Measurements from ENCODE around the gene SLA2. TPM values are rescaled to one million over a fixed set of nuclear protein-coding genes. Genes with fewer than 3 reads are reported as not detected.
"Not testable (repeated sequence)": the region's sequence is repeated elsewhere in the genome, so short reads cannot be mapped to it uniquely, and the experiment has no call there.

The SLA2 gene
- total RNA-seq, 1 experiment from 2014 or later: not detected

- Mint-ChIP-seq H3K27me3 (ENCODE audit: insufficient read depth, unreplicated experiment) (no peaks in the 10 kb centered on the region), H3K27ac (ENCODE audit: low read depth, unreplicated experiment) (no peak overlapping the region), H3K36me3 (ENCODE audit: insufficient read depth, unreplicated experiment) (no peaks in the 10 kb centered on the region), H3K4me3 (ENCODE audit: unreplicated experiment) (no peak overlapping the region), H3K4me1 (ENCODE audit: insufficient read depth, unreplicated experiment) (no peaks in the 10 kb centered on the region), H3K9me3 (ENCODE audit: unreplicated experiment) (no peaks in the 10 kb centered on the region)
- no TSS peak for BruUV-seq (replicated peaks)
- intact Hi-C loops (cut with micrococcal nuclease): no loop called here
- ChIA-PET POLR2A (interaction anchor here (1.1 to 1.2 kb wide), 2 partner anchors 21 to 40 kb away, joined by 3 read pairs; no protein-coding TSS in a partner anchor), CTCF (interaction anchor here (0.5 to 1.0 kb wide), 4 partner anchors 21 to 274 kb away, joined by 3 to 4 read pairs (median 3); no protein-coding TSS in a partner anchor)
- no peak for TF ChIP-seq CTCF (IDR thresholded peaks at IDR 0.05; ENCODE audit: unreplicated experiment)
- DNase-seq (ENCODE audit: unreplicated experiment): no peak
Measured at GRCh38 chr20:36644032-36644705, 1.8 kb downstream of the SLA2 start.

DNA sequence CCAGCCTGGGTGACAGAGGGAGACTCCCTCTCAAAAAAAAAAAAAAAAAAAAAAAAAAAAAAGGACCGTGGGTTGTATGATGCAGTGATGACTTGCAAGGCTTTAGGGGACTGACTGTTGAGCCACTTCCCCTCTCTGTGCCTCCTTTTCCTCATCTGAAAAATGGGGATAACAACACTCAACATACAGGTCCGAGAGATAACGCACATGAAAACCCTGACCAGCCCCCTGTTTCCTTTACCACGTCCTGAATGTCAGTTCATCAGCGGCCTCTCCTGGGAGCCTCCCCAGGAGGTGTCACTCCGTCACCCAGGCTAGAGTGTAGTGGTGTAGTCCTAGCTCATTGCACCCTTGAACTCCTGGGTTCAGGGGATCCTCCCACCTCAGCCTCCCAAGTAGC is 3.9 kb downstream of the SLA2 start:
- BruUV-seq (replicated peaks): no TSS peak
- H3K27ac Mint-ChIP-seq (ENCODE audit: low read depth, unreplicated experiment): no peak overlapping the region

GRCh38 chr20:36641506-36641843 is 4.5 kb downstream of the SLA2 start:
- BruUV-seq (replicated peaks): no TSS peak
- intact Hi-C loops (cut with micrococcal nuclease): no loop called here
- no peaks in the 10 kb centered on the region for H3K27me3 Mint-ChIP-seq (ENCODE audit: insufficient read depth, unreplicated experiment)
- ChIA-PET POLR2A (no interaction called here), CTCF (no interaction called here)
- no peak for TF ChIP-seq CTCF (IDR thresholded peaks at IDR 0.05; ENCODE audit: unreplicated experiment)
- no peaks in the 10 kb centered on the region for H3K9me3 Mint-ChIP-seq (ENCODE audit: unreplicated experiment)
- H3K4me3 Mint-ChIP-seq (ENCODE audit: unreplicated experiment): no peak overlapping the region
- H3K27ac Mint-ChIP-seq (ENCODE audit: low read depth, unreplicated experiment): no peak overlapping the region
- H3K4me1 Mint-ChIP-seq (ENCODE audit: insufficient read depth, unreplicated experiment): no peaks in the 10 kb centered on the region
- H3K36me3 Mint-ChIP-seq (ENCODE audit: insufficient read depth, unreplicated experiment): no peaks in the 10 kb centered on the region
- DNase-seq (ENCODE audit: unreplicated experiment): no peak

More for the DNA sequence above, 3.9 kb downstream of the SLA2 start:
- POLR2A ChIA-PET: interaction anchor here (0.6 kb wide), 1 partner anchor 91 kb away, joined by 3 read pairs; no protein-coding TSS in a partner anchor
- H3K36me3 Mint-ChIP-seq (ENCODE audit: insufficient read depth, unreplicated experiment): no peaks in the 10 kb centered on the region
- no peaks in the 10 kb centered on the region for H3K4me1 Mint-ChIP-seq (ENCODE audit: insufficient read depth, unreplicated experiment)
- H3K4me3 Mint-ChIP-seq (ENCODE audit: unreplicated experiment): no peak overlapping the region
- CTCF ChIA-PET: no interaction called here
- no peak for TF ChIP-seq CTCF (IDR thresholded peaks at IDR 0.05; ENCODE audit: unreplicated experiment)
- no peaks in the 10 kb centered on the region for H3K9me3 Mint-ChIP-seq (ENCODE audit: unreplicated experiment)
- no peak for DNase-seq (ENCODE audit: unreplicated experiment)
- H3K27me3 Mint-ChIP-seq (ENCODE audit: insufficient read depth, unreplicated experiment): no peaks in the 10 kb centered on the region
- intact Hi-C loops (cut with micrococcal nuclease): no loop called here

DNA sequence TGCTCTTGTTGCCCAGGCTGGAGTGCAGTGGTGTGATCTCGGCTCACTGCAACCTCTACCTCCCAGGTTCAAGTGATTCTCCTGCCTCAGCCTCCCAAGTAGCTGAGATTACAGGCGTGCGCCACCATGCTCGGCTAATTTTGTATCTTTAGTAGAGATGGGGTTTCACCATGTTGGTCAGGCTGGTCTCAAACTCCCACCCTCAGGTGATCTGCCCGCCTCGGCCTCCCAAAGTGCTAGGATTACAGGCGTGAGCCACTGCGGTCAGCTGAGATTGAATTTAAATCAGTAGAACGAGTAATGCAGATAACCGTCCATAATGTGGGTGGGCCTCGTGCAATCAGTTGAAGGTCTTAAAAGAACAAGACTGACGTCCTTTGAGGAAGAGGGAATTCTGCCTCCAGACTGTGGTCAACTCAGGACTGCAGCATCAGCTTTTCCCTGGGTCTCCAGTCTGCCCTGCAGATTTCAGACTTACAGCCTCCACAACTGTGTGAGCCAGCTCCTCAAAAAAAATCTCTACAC is 7.1 kb downstream of the SLA2 start:
- H3K4me3 Mint-ChIP-seq (ENCODE audit: unreplicated experiment); BruUV-seq (replicated peaks); H3K27me3 Mint-ChIP-seq (ENCODE audit: insufficient read depth, unreplicated experiment); intact Hi-C loops (cut with micrococcal nuclease); H3K9me3 Mint-ChIP-seq (ENCODE audit: unreplicated experiment); POLR2A ChIA-PET; DNase-seq (ENCODE audit: unreplicated experiment); H3K36me3 Mint-ChIP-seq (ENCODE audit: insufficient read depth, unreplicated experiment); H3K4me1 Mint-ChIP-seq (ENCODE audit: insufficient read depth, unreplicated experiment); H3K27ac Mint-ChIP-seq (ENCODE audit: low read depth, unreplicated experiment): not testable (repeated sequence)
- CTCF ChIA-PET: interaction anchor here (0.7 kb wide), 1 partner anchor 82 kb away, joined by 3 read pairs; no protein-coding TSS in a partner anchor
